GM21529 (cell line): Measurements from ENCODE around the gene MSI2.

ENCODE experiments used
- ATAC-seq: cut with Tn5 transposase; IDR thresholded peaks from one replicate; pipeline ENCODE4 v1.9.1; 2021; ENCODE audit not compliant: unreplicated experiment

Gene MSI2

DNA sequence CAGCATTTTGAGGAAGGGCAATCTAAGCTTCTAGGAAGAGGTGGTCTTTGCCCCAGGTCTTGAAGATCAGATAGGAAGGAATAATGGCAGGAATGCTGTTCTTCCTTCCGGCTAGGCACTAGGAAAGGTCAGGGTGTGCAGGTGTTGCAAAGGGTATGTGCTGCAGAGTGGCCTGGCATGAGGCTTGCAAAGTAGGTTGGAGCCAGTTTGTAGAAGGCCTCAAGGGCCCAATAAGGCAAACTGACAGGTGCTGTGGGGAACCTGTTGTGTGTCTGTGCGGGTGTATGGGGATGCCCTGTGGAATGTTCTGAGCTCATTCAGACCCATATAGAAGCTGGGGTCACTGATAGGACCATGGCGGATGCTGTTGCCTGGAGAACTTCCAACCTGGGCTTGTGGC, 12.7 kb downstream of the MSI2 start:
- ATAC-seq = no peak

DNA sequence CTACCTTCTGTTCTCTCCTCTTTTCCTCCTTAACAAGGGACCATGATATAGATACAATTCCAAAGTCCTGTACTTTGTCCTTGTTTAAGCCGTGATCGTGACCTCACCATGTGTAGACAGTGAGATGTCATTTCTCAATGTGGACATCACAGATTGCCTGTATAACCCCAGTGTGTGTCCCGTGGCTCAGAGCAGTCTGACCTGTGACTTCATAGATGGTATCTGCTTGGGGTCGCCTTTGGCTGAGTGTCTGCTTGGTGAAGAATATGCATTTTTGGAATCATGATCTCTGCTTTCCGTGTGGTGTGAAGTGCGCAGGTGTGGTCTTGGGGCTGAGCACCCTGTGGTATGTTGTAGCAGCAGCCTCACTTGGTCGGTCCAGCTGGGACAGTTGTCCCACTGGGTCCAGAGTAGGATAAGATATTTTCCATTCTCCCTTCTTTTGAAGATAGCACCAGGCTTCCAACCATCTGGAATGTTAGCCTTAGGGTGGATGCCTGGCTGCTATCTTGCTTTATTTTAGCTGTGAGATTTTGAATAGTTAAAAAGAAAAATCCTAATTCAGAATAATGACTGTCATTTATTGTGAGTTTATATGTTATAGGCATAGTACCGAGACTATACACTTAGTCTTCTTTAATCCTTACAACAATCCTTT, 13.4 kb downstream of the MSI2 start:
- no peak for ATAC-seq

DNA sequence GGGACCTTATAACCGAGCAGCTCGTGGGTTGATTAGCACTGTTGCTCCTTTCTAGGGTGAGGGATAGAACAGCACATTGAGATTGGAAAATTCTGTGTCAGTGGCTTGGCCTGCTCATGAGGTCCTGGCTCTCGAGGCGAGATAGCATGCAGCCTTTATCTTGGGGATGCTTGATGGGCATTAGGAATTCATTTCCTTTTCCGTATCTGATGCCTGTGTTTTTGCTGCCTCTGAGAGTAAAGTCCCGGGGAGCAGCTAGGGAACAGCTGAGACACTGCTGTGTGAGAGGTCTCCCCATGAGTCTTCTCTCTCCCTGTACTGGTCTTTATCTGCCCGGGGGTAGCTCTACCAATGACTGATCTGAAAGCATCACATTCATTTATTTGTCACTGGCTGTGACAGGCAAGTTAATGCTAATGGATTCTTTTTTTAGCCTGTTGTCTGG, 14.5 kb downstream of the MSI2 start:
- no peak for ATAC-seq

DNA sequence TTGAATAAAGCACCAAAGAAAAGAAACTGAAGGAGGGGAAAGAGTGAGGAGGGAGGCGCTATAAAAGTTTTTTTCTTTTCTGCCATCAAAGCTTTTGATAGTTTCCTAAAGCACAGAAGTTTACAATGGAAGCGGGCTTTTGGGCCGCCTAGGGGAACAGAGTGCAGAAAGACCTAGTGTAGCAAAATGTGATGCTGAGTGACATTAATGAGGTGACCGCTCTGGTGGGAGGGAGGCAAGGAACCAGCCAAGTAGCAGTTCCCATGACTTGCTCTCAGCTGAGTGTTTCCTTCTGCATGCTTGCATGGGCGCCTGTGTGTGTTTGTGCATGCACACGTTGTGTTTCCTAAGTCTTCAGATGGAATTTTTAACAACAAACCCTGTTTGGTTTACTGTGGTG, 15.5 kb downstream of the MSI2 start:
- ATAC-seq = no peak

DNA sequence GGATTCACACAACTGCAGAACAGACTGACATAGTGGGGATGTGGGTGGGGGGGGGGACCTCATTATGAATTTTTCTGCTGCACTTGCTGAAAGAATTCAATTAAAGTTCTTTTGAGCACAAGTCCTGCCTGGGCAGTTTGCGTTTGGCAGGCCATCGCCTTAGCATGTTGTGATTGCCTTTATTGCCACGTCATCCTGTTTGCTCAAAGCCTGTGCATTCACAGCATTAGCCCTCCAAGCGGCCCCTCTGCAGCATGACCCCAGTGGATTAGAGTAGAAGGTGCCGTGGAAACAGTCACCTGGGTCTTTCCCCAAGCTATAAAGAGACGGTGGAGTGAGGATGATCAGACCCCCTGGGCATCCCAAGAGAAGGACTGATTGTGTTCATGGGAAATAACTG, 17.2 kb downstream of the MSI2 start:
- ATAC-seq = no peak

DNA sequence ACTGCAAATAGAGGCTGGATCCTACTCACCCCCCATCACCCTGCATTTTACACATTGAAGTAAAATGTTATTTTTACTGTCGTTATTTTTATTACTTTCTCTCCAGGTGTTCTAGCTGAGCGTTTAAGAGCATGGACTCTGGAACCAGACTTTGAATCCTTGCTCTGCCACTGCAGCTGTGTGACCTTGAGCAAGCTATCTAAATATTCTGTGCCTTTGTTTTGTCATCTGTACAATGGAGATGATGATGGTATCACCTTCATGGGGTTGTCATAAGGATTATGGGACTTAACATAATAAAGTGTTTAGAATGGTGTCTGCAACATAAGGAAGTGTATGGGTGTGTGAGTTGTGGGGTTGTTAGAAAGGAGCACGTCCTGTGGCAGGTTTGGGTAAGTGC, 17.8 kb downstream of the MSI2 start:
- ATAC-seq = no peak

DNA sequence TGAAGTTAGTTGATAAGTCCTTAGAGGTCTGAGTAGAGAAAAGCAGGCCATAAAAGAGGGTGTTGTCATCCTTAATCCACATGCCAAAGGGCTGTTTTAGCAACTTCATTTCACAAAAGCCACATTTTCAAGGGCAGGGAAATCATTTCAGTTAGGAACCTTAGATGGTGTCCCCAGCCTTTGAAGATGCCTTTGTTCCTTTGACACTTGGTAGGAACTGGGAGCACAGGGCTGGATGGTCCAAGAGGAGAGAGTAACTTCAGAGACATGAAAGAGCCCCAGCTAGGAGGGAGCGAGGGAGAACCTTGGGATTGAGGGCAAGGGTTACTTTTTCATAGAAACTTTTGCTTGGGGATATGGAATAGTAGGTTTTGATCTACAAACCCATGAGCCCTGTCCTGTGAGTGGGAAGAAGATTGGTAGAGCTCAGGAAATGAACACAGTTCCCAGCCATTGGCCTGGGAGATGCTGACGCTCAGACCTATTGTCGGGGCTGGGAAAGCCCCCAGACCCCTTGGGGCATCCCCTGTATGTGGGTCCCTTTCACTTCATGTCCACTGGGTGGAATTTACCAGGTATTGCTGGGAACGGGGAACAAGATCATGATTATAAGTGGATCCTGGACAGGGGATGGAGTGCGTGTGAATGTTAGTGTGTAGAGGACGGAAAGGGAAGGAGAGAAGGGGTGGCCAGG, 18.9 kb downstream of the MSI2 start:
- ATAC-seq = no peak

DNA sequence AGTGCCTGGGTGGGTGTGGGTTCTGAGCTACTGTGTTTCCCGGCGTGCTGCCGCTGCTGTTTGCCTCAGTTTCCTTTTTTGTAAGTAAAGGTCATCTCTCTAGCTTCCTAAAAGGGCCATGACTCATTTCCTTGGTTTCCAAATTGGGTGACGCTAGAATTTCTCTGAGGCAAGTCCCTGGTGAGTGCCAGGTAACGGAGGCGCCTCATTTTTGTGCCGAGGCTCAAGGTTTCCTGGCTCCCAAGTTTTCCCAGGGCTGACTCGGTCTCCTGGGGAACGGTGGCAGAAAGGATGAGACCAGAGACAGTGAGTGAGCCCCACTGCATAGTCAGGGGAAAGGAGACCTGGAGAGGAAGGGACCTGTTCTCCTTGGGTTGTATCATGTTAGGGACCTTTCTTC, 20.3 kb downstream of the MSI2 start:
- ATAC-seq = no peak

DNA sequence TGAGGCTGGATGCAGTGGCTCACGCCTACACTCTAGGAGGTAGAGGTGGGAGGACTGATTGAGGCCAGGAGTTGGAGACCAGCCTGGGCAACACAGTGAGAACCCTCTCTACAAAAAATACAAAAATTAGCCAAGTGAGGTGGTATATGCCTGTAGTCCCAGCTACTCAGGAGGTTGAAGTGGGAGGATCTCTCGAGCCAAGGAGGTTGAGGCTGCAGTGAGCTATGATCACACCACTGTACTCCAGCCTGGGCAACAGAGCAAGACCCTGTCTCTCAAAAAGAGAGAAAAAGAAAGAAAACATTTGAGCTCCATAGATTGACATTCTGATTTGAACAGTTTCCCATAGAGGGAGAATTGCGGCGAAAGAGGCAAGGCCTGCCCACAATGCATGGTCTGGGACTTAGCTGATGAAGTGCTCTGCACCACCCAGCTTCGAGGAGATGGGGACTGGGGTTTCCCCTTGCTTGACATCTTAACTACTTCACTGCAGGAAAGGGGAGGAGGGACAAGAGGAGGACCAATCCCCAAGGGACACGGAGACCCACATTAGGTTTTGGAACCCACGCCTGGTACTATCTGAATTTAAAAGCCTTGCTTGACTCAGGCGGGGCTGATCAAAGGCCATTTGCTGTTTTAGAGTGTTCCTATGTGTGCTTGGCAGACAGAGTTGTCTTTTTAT, 21.7 kb downstream of the MSI2 start:
- no peak for ATAC-seq

DNA sequence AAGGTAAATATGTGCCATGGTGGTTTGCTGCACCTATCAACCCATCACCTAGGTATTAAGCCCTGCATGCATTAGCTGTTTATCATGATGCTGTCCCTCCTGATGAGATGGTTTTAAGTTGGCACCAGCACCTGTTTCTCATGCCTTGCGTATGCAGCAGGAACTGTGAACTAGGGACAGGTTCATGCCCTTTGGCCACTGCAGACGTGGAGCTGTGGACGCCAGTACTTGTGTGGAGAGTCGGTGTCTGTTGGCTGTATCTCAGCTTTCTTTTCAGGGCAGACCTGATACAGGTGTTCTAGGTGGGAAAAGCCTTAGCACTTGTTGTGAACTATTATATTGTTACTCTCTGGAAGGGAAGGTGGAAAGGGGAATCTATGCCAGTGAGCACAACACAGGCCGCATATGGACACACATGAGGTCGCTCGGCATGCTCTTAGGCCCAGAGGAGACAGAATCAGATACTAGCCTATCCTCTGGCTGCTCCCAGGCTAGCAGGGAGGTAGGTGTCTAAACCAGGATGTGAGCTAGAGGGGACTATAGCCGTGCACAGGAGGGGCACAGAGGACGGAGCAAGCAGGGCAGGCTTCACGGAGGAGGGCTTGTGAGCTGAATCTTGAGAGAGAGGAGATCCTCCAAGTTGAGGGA, 22.5 kb downstream of the MSI2 start:
- ATAC-seq = no peak

DNA sequence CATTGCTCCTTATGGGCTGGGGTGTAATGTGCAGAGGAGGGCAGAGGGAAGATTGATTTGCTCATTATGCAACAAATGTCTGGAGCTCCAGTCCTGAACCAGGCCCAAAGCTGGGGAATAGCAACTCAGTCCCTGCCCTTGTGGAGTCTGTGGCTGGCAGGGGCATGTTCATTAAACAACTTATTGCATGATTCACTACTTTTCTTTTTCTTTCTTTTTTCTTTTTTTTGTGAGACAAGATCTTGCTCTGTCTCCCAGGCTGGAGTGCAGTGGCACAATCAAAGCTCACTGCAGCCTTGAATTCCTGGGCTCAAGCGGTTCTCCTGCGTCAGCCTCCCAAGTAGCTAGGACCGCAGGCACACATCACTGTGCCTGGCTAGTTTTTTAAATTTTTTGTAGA, 23.1 kb downstream of the MSI2 start:
- no peak for ATAC-seq

DNA sequence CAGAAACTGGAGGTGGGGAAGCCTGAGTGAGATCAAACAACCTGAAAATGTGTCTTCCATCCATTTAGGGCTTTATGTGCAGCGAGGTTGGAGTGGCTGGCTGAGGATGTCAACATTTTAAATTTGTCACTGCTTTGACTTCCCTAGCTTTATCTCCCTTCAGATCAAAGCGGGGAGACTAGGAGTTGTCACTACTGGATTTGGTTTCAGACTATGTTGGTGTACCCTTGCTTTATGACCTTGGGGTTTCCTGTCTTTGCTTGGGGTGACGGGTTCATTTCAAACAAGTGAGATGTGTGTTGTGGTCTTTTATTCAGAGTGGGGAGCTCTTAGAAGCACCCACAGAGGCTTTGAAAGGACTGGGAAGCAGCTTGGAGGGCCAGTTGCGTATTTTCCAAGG, 25.6 kb downstream of the MSI2 start:
- ATAC-seq = no peak

DNA sequence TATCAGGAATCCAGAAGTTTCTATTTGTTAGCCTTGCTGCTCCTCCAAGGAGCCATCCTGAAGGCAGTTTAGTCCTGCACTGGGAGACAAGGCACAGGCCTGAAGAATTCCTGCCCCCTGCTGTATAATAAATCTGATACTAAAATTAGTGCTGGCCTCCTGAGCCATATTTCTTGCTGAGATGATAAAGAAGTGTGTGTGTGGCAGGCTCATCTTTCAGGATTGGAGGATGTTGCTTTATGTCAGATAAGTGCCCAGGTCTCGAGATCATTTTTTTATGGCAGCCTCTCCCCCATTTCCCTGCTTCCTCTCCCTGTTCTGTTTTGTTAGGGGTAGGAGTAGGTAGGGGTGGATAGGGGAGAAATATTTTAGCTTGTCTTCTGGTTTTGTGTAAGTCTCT, 26.0 kb downstream of the MSI2 start:
- ATAC-seq = no peak

DNA sequence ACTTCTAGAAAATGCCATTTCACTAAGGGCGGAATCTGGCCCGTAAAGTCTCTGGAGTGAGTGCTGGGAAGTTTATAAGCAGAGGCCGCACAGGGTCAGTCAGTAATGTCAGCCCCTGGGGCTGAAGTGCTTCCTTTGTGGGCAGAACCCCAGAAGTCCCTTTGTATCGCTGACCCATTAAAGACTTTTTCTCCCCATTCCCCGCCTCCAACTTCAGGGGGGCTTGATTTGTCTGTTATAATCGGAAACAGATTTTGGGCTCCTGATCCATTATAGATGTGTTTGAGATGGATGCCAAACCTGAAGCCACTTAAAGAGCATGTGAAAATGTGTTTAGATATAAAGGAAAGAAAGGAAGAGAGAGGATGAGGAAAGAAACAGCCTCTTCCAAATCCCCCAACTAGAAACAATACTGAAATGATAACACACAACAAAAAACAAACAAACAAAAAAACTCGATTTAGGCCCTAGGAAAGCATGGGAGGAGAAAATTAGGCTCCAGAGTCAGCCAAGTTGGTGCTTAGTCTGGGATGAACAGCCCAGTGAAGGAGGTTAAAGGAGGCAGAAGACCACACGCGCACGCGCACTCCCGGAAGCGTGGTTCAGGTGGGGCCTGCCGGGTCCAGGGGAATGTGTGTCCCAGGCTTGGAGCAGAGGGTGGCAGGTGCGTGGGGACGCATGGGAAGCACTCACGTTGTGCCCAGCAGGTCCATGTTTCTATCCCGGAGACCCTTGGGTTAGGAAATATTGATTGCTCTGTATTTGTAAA, 27.1 kb downstream of the MSI2 start:
- ATAC-seq = no peak

DNA sequence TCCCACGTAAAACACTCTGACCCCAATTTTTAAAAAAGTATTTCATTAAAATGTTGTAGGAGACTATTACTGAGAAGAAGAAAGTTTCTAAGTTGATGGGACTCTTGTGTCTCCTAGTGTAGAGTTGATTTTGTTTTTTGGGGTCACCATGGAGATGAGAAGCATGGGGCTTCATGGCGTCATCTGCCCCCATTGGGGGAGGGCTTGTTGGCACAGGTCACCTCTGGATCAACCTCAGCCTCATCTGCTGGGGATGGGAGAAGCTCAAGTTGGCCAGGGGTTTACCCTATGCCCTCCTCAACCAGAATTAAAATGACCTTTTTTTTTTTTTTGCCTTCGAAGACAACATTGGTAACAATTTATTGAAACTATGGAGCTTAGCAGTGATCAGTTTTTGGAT, 28.3 kb downstream of the MSI2 start:
- ATAC-seq = no peak

DNA sequence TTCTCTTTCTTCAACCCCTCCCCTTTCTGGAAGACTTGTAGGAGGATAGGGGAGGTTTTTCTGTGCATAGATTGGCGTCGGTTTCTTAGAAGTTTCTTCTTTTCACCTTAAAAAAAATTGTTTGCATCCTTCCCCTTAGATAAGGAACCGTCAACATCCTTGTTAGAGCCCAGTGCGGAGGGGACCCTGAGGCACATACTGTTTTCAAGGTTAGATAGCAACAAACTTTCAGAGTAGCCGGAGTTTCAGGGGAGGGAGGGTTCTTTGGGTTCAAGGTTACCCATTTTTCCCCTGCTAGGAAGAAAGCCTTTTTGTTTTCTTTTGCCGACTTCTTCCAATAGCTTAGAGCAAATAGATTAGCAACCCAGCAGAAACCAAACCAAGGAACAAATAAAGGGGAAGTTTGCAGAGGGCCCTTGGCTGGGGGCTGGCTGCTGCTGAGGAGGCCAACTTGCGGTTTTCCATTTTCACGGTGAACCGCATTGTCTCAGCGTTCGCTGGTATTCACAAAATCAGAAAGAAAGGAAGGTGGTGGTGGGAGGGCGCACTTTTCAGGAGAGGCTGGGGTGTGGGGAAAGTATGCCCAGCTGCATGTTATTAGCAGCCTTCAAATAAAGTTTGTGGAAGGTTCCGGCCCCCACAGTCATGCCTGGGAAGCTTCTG, 28.8 kb downstream of the MSI2 start:
- ATAC-seq = peak; percentile 90

DNA sequence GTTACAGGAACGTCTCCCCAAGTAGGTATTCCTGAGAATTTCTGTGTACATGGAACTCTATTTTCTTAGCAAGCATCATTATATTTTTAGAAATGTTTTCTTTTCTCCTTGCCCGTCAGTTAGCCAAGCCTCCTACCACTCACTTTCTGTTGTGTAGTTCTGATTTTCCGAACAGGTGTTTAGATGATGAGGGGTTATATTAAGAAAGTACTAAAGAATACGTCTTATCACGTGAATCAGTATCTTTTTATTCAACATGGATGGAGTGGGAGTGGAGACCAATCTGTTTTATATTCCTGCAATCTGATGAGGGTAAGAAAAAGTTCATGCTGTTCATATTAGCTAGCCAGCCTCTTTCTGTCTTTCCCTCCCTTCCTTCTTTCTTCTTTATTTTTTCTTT, 29.4 kb downstream of the MSI2 start:
- no peak for ATAC-seq

DNA sequence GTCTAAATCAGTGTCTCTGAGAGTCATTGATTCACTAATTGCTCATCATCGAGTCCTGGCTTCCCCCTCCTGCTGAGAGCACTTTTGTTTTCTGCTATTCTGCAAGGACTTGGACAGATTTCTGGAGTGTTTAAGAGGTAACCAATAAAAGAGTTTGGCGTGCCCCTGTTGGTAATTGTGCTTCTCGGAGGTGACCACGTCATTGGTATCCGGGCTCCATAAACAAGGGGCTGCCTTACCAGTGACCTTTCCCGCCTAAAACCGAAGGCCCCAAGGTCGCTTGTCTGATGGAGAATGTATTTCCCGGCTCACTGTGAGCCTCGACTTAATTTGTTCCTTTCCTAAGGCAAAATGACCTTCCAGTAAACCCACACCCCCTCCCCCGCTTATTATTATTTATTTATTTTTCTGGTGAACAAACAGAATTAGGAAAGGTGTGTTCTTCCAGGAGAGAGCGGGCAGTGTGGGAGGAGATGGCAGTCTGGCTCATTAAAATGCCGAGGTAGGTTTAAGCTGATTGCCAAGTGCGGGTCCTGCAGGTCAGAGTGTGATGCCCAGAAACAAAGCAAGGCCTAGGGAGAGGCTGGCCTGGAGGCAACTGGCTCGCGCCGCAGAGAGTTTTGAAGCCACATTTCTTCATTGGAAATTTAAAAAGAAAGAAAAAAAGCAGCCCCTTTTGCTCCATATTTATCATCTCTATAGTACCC, 30.2 kb downstream of the MSI2 start:
- no peak for ATAC-seq

DNA sequence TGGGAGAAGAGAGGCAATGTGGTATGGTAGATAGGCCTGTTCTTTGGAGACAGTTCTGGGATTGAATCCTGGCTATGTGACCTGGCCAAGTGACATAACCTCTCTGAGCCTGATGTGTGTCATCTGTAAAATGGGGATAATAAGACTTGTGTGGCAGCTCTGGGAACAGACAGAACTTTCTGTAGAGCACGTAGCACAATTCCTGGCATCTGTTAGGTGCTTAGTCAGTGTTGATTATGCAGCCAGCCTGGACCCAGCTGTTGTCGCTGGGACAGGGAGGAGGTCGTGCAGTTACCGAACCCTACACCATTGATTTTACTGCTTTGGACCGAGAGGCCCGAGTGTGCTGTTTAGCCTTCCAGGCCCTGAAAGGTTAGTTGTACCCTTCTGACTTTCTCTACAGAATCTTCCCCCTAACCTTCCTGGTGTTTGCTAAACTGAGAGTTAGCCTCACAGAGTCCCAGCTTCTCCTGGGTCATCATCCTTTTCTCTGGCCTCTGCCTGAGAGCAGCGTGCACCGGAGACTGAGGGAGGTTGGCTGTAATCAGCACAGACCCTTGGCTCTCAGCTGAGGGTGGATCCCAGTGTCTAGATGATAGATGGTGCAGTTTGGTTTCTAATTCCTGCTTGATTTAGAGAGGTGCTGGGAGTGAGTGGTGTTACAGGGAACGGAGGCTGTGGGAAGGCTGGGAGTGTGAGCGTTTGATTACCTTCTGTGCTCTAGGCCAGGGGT, 31.9 kb downstream of the MSI2 start:
- no peak for ATAC-seq
